SK-N-SH treated with all-trans-retinoic acid at 6 μM for 48 hours (cell line): ENCODE measurements around the gene SPOPL.
"Not testable (repeated sequence)": the region's sequence is repeated elsewhere in the genome, so short reads cannot be mapped to it uniquely, and the experiment has no call there.

Source experiments
- CREB5 ChIP-seq: fragments of 250-450 bp; sonication (Bioruptor Pico); IDR thresholded peaks from 2 replicates; pipeline ENCODE4 v1.5.1; 2020; ENCODE audit warnings: low read depth, mild to moderate bottlenecking, moderate library complexity
- ISL1 ChIP-seq: fragments of 250-450 bp; sonication (Bioruptor Pico); IDR thresholded peaks from 2 replicates; pipeline ENCODE4 v2.1.2; 2022; ENCODE audit warnings: mild to moderate bottlenecking, moderate library complexity
- OSR1 ChIP-seq: fragments of 250-450 bp; sonication (Bioruptor Pico); IDR thresholded peaks from 2 replicates; pipeline ENCODE4 v1.8.0; 2022; ENCODE audit warnings: moderate library complexity, mild to moderate bottlenecking, inconsistent platforms
- PATZ1 ChIP-seq: fragments of 250-450 bp; sonication (Bioruptor Pico); IDR thresholded peaks from 2 replicates; pipeline ENCODE4 v1.8.0; 2020; ENCODE audit warnings: mild to moderate bottlenecking, moderate library complexity, borderline replicate concordance
- POU6F1 ChIP-seq: fragments of 250-450 bp; sonication (Bioruptor Pico); IDR thresholded peaks from 2 replicates; pipeline ENCODE4 v1.8.0; 2021; ENCODE audit warnings: low read depth, mild to moderate bottlenecking, moderate library complexity, borderline replicate concordance
- RARB ChIP-seq: fragments of 250-450 bp; sonication (Bioruptor Pico); IDR thresholded peaks from 2 replicates; pipeline ENCODE4 v1.8.0; 2021; ENCODE audit warnings: mild to moderate bottlenecking, moderate library complexity
- TCF4 ChIP-seq: fragments of 250-450 bp; sonication (Bioruptor Pico); IDR thresholded peaks from 2 replicates; pipeline ENCODE4 v1.8.0; 2021; ENCODE audit warnings: mild to moderate bottlenecking, moderate library complexity, borderline replicate concordance
- ZFP3 ChIP-seq: fragments of 250-450 bp; sonication (Bioruptor Pico); IDR thresholded peaks from 2 replicates; pipeline ENCODE4 v1.5.0; 2020; ENCODE audit warnings: mild to moderate bottlenecking, moderate library complexity
- ZFP30 ChIP-seq: fragments of 450-650 bp; formaldehyde crosslinking; IDR thresholded peaks from 2 replicates; pipeline ENCODE4 v1.5.0; 2022; ENCODE audit warnings: mild to moderate bottlenecking, moderate library complexity

- not testable (repeated sequence) for TF ChIP-seq ZFP3; TCF4 (CRISPR knock-in tag); ISL1 (CRISPR knock-in tag); ZFP30 (CRISPR knock-in tag); CREB5 (CRISPR knock-in tag); PATZ1 (CRISPR knock-in tag); RARB (CRISPR knock-in tag); POU6F1; OSR1 (CRISPR knock-in tag)
These were observed 22.8 kb downstream of the SPOPL start for GRCh38 chr2:138524353-138524752.
